Nephron progenitor cell (in vitro differentiated cells): ENCODE results near the gene SIGLEC1.

Experiments
- DNase-seq: peaks from one replicate; pipeline ENCODE4 v3.0.0; 2021
- H3K27ac Mint-ChIP-seq: 2 replicates; pipeline ENCODE4 v1.8.0; 2021; ENCODE audit warnings: mild to moderate bottlenecking, moderate library complexity, mixed read lengths
- H3K27me3 Mint-ChIP-seq: 2 replicates; pipeline ENCODE4 v1.8.0; 2021; ENCODE audit warnings: mild to moderate bottlenecking, low read depth, mixed read lengths; ENCODE audit not compliant: poor library complexity
- H3K36me3 Mint-ChIP-seq: 2 replicates; pipeline ENCODE4 v1.8.0; 2021; ENCODE audit warnings: low read depth, mixed read lengths
- H3K4me1 Mint-ChIP-seq: 2 replicates; pipeline ENCODE4 v1.8.0; 2021; ENCODE audit warnings: mixed read lengths
- H3K4me3 Mint-ChIP-seq: 2 replicates; pipeline ENCODE4 v1.8.0; 2021; ENCODE audit warnings: mild to moderate bottlenecking, moderate library complexity, mixed read lengths
- H3K9me3 Mint-ChIP-seq: 2 replicates; pipeline ENCODE4 v1.8.0; 2021; ENCODE audit warnings: mild to moderate bottlenecking, moderate library complexity, mixed read lengths
- CTCF ChIP-seq: fragments of 200-600 bp; sonication (generic); IDR thresholded peaks from 2 replicates; pipeline ENCODE4 v1.5.0; 2021; ENCODE audit warnings: antibody characterized with exemption

Gene SIGLEC1

GRCh38 chr20:3693376-3693775 is 19.0 kb downstream of the SIGLEC1 start:
- no peaks in the 10 kb centered on the region for H3K4me1 Mint-ChIP-seq
- DNase-seq = no peak
- no peaks in the 10 kb centered on the region for H3K36me3 Mint-ChIP-seq
- H3K4me3 Mint-ChIP-seq = no peak overlapping the region
- no peaks in the 10 kb centered on the region for H3K9me3 Mint-ChIP-seq
- H3K27ac Mint-ChIP-seq = no peak overlapping the region
- no peak for TF ChIP-seq CTCF
- H3K27me3 Mint-ChIP-seq = peaks cover 3% of the 10 kb centered on the region

DNA sequence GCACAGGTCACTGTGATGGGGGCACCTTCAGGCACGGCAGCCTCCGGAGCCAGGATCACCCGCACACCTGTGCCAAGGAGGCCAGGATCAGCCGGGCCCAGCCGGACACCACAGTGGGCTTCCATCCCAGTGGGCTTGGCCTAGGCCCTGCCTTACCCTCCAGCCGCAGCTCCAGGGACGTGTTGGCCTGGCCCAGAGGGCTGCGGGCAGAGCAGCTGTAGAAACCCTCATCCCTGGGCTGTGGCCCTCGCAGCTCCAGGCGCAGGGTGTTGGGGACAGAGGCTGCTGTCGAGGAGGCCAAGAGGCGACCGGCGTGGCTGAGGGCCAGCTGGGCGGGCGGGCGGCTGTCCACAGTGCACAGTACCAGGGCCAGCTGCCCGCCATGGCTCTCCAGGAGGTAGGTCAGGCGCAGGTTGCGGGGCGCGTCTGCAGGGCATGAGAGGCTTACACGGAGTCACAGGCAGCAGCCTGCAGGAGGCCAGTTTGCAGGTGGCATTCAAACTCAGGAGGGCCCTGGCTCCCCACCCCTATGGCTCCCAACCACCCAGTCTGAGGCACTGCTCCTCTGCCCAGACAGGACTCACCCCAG is 19.6 kb downstream of the SIGLEC1 start:
- DNase-seq = no peak
- H3K4me1 Mint-ChIP-seq = peaks cover 3% of the 10 kb centered on the region
- no peak overlapping the region for H3K27ac Mint-ChIP-seq
- no peak for TF ChIP-seq CTCF
- H3K36me3 Mint-ChIP-seq = no peaks in the 10 kb centered on the region
- peaks cover 3% of the 10 kb centered on the region for H3K27me3 Mint-ChIP-seq
- H3K9me3 Mint-ChIP-seq = no peaks in the 10 kb centered on the region
- no peak overlapping the region for H3K4me3 Mint-ChIP-seq

DNA sequence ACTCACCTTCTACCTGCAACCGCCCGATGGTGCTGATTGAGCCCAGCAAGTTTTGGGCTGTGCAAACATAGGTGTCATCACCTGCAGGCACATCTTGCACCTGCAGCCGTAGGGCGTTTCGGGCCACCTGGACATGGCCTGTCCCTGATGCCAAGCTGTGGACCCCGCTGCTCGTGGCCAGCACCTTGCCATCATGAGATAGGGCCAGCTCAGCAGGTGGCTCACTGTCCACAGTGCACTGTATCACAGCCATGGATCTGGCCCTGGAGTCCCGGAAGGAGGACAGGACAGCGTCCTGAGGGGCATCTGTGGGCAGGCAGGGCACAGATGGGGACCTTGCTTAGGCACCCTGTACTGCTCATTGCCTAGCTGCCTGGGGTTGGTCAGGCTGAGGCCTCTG is 20.5 kb downstream of the SIGLEC1 start:
- H3K4me3 Mint-ChIP-seq = no peak overlapping the region
- H3K27ac Mint-ChIP-seq = no peak overlapping the region
- no peaks in the 10 kb centered on the region for H3K9me3 Mint-ChIP-seq
- H3K36me3 Mint-ChIP-seq = no peaks in the 10 kb centered on the region
- no peak for TF ChIP-seq CTCF
- H3K4me1 Mint-ChIP-seq = peaks cover 10% of the 10 kb centered on the region
- DNase-seq = no peak
- H3K27me3 Mint-ChIP-seq = peaks cover 3% of the 10 kb centered on the region

- H3K27me3 Mint-ChIP-seq = peaks cover 3% of the 10 kb centered on the region
- no peak for TF ChIP-seq CTCF
- no peak for DNase-seq
- H3K27ac Mint-ChIP-seq = peak overlapping the region; percentile 69
- H3K36me3 Mint-ChIP-seq = no peaks in the 10 kb centered on the region
- H3K4me1 Mint-ChIP-seq = peaks cover 16% of the 10 kb centered on the region
- H3K4me3 Mint-ChIP-seq = no peak overlapping the region
- H3K9me3 Mint-ChIP-seq = no peaks in the 10 kb centered on the region
These were observed 21.1 kb downstream of the SIGLEC1 start for GRCh38 chr20:3691306-3691705.

DNA sequence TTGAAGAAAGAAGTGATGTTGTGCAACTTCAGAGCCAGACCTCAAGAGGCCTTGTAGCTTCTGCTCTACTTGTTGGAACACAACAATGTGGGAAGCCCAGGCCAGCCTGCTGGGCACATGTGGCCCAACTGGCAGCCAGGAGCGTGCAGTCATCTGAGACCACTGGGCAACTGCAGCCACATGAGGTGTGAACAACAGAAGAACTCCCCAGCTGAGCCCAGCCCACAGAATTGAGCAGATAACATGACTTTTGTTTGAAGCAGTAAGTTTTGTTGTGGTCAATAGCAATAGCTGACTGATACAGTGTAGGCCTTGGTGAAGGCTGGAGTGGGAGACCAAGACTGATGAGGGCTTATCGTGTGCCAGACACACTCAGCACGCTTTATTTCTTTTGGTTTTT is 22.0 kb downstream of the SIGLEC1 start:
- no peak for DNase-seq
- no peak overlapping the region for H3K4me3 Mint-ChIP-seq
- H3K4me1 Mint-ChIP-seq = peaks cover 17% of the 10 kb centered on the region
- H3K27ac Mint-ChIP-seq = no peak overlapping the region
- no peaks in the 10 kb centered on the region for H3K36me3 Mint-ChIP-seq
- no peaks in the 10 kb centered on the region for H3K9me3 Mint-ChIP-seq
- no peak for TF ChIP-seq CTCF
- peaks cover 6% of the 10 kb centered on the region for H3K27me3 Mint-ChIP-seq

GRCh38 chr20:3689978-3690377 is 22.4 kb downstream of the SIGLEC1 start:
- no peak for DNase-seq
- Mint-ChIP-seq H3K27me3 (peaks cover 7% of the 10 kb centered on the region), H3K36me3 (no peaks in the 10 kb centered on the region), H3K27ac (no peak overlapping the region), H3K4me3 (no peak overlapping the region), H3K9me3 (no peaks in the 10 kb centered on the region), H3K4me1 (peaks cover 17% of the 10 kb centered on the region)
- TF ChIP-seq CTCF = no peak
